Suprapubic skin (tissue), 3 donors: Measurements from ENCODE around the gene MMP2.

Experiments
- EP300 ChIP-seq: sonication (generic); formaldehyde crosslinking; IDR thresholded peaks from one replicate; pipeline ENCODE4 v1.6.1; 2017; ENCODE audit warnings: antibody characterized with exemption
- TF ChIP-seq, protein P1 (sequence below), 2 donors: fragments of 200-600 bp in 1 of 2; fragments of 450-650 bp in 1 of 2; sonication (generic) in 1 of 2; IDR thresholded peaks; one replicate each; pipeline ENCODE4 v1.5.1; 2016 to 2019; ENCODE audit warnings: antibody characterized with exemption in 2 of 2, mild to moderate bottlenecking in 1 of 2, moderate library complexity in 1 of 2

DNA sequence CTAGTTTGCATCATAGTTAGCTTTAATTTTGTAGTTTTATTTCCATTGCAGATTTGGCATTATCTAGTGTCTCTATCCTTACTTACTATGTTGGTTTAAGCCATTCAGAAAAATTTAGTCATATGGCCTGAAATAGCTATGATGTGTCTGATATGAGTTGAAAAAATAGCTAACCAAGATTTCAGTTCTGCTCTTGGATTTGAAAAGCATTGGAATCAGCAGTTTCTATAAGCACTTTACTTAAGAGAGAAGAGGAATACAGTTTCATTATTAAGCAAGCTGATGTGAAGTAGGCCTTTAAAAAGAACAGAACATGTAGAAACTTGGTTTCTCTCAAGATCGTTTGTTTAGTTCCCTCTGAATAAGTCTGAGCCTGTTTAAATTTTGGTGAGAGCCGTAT lies 55.8 kb downstream of the MMP2 start:
- TF ChIP-seq, protein P1, sequence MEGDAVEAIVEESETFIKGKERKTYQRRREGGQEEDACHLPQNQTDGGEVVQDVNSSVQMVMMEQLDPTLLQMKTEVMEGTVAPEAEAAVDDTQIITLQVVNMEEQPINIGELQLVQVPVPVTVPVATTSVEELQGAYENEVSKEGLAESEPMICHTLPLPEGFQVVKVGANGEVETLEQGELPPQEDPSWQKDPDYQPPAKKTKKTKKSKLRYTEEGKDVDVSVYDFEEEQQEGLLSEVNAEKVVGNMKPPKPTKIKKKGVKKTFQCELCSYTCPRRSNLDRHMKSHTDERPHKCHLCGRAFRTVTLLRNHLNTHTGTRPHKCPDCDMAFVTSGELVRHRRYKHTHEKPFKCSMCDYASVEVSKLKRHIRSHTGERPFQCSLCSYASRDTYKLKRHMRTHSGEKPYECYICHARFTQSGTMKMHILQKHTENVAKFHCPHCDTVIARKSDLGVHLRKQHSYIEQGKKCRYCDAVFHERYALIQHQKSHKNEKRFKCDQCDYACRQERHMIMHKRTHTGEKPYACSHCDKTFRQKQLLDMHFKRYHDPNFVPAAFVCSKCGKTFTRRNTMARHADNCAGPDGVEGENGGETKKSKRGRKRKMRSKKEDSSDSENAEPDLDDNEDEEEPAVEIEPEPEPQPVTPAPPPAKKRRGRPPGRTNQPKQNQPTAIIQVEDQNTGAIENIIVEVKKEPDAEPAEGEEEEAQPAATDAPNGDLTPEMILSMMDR (IDR thresholded peaks at IDR 0.05): no peak
- no peak for TF ChIP-seq EP300
